ENCODE measurements around the gene EPHB3. TPM values are rescaled to one million over a fixed set of nuclear protein-coding genes. Genes with fewer than 3 reads are reported as not detected.

The EPHB3 gene
- total RNA-seq, 2 donors from 2014 or later: 29.2 to 32.9 TPM

GRCh38 chr3:184558726-184559125, 2.9 kb upstream of the EPHB3 start:
- DNase-seq: no peak
- no peak for ATAC-seq
- intact Hi-C loops (cut with DNase I, micrococcal nuclease): no loop called here

GRCh38 chr3:184559336-184559735, 2.2 kb upstream of the EPHB3 start:
- ATAC-seq: peak; percentile 63
- intact Hi-C loops (cut with DNase I, micrococcal nuclease): no loop called here
- peak; percentile 80 to 88 for DNase-seq

GRCh38 chr3:184560531-184560930, 1.1 kb upstream of the EPHB3 start:
- ATAC-seq (no peak), DNase-seq (no peak)
- intact Hi-C loops (cut with DNase I, micrococcal nuclease): no loop called here

GRCh38 chr3:184561913-184562877, 610 bp downstream of the EPHB3 start:
- no peak for ATAC-seq
- intact Hi-C loops (cut with DNase I, micrococcal nuclease): no loop called here
- no peak for DNase-seq

GRCh38 chr3:184562878-184563560, 1.4 kb downstream of the EPHB3 start:
- ATAC-seq (no peak), DNase-seq (peak in 1 of 2 donors; percentile 44)
- intact Hi-C loops (cut with DNase I, micrococcal nuclease): no loop called here

- intact Hi-C loops (cut with DNase I, micrococcal nuclease): no loop called here
- DNase-seq (no peak), ATAC-seq (no peak)
These were observed 2.0 kb downstream of the EPHB3 start for GRCh38 chr3:184563561-184563925.

GRCh38 chr3:184563941-184564684, 2.5 kb downstream of the EPHB3 start:
- DNase-seq (no peak), ATAC-seq (no peak)
- intact Hi-C loops (cut with DNase I, micrococcal nuclease): no loop called here

GRCh38 chr3:184564685-184565385, 3.2 kb downstream of the EPHB3 start:
- intact Hi-C loops (cut with DNase I, micrococcal nuclease): no loop called here
- DNase-seq (no peak), ATAC-seq (no peak)

GRCh38 chr3:184565421-184566211, 4.0 kb downstream of the EPHB3 start:
- intact Hi-C loops (cut with DNase I, micrococcal nuclease): no loop called here
- peak; percentile 25 for ATAC-seq
- peak; percentile 77 to 87 for DNase-seq

- intact Hi-C loops (cut with DNase I, micrococcal nuclease): no loop called here
- peak; percentile 86 to 92 for DNase-seq
- peak; percentile 69 for ATAC-seq
These were observed 5.1 kb downstream of the EPHB3 start for GRCh38 chr3:184566441-184567414.

GRCh38 chr3:184567946-184568559, 6.5 kb downstream of the EPHB3 start:
- intact Hi-C loops (cut with DNase I, micrococcal nuclease): no loop called here
- ATAC-seq: no peak
- no peak for DNase-seq

GRCh38 chr3:184568560-184568923, 7.0 kb downstream of the EPHB3 start:
- no peak for DNase-seq
- no peak for ATAC-seq
- intact Hi-C loops (cut with DNase I, micrococcal nuclease): no loop called here

- intact Hi-C loops (cut with DNase I, micrococcal nuclease): no loop called here
- DNase-seq (peak; percentile 71 to 75), ATAC-seq (peak; percentile 37)
These were observed 7.6 kb downstream of the EPHB3 start for GRCh38 chr3:184568924-184569829.

GRCh38 chr3:184570035-184570434, 8.4 kb downstream of the EPHB3 start:
- no peak for ATAC-seq
- DNase-seq: no peak
- intact Hi-C loops (cut with DNase I, micrococcal nuclease): no loop called here

GRCh38 chr3:184570489-184570888, 8.9 kb downstream of the EPHB3 start:
- intact Hi-C loops (cut with DNase I, micrococcal nuclease): no loop called here
- DNase-seq (no peak), ATAC-seq (no peak)
